COLO668 (cell line): ENCODE results near the gene HNRNPLL.
"Not testable (repeated sequence)": the region's sequence is repeated elsewhere in the genome, so short reads cannot be mapped to it uniquely, and the experiment has no call there.

Experiments used
- DNase-seq: peaks from one replicate; lab custom pipeline; 2025; ENCODE audit not compliant: unreplicated experiment; lab: John Stamatoyannopoulos, UW

HNRNPLL gene

DNA sequence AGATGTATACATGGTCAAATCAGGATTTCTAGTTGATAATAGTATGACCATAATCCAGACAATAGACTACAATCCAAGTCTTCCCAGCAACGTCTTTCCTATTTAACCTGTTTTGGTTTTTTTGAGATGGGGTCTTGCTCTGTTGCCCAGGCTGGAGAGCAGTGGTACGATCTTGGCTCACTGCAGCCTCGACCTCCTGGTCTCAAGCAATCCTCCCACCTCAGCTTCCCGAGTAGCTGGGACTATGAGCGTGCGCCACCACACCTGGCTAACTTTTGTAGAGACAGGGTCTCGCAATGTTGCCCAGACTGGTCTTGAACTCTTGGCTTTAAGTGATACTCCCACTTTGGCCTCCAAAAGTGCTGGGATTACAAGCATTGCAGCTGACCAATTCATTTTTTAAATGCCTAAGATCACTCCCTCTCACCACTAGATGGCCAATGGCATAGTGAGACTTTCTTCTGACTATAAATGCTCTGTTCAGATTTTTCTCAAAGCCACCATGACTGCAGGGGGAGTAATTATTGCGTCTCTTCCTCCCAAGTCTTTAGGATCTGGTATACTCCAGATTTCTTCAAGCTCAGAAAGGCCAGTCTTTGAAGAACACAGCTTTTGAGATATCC is 47.6 kb downstream of the HNRNPLL start:
- DNase-seq = no peak

DNA sequence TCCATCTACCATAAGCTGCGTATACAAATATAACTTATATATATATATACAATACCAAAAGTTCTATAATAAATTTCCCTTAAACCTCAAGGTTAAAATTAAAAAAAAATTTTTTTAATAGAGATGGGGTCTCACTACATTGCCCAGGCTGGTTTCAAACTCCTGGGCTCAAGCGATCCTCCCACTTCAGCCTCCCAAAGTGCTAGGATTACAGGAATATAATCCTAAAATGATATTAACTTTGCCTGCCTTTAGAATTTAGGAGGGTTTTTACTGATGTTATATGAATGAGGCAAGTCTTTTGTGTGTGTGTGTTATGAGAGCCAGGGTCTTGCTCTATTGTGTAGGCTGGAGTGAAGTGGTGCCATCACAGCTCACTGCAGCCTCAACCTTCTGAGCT is 49.2 kb downstream of the HNRNPLL start:
- DNase-seq = no peak

DNA sequence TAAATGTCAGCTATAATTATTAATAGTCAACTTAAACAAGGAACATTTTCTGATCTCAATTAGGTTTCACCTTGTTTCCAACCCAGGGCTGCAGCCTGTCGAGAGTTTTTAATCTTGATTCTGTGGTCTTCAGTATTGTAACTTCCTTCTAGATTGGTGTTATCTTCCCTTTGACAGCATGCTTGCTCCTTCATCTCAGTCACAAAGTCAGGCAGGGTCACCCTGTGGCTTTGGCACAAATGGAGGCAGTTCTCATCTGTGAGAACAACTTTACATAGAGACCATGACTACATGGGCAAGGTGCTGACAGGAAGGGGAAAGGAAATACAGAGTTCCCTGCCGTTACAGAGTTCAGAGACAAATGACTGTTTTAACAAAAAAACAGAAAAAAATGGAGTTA is 50.5 kb downstream of the HNRNPLL start:
- no peak for DNase-seq

DNA sequence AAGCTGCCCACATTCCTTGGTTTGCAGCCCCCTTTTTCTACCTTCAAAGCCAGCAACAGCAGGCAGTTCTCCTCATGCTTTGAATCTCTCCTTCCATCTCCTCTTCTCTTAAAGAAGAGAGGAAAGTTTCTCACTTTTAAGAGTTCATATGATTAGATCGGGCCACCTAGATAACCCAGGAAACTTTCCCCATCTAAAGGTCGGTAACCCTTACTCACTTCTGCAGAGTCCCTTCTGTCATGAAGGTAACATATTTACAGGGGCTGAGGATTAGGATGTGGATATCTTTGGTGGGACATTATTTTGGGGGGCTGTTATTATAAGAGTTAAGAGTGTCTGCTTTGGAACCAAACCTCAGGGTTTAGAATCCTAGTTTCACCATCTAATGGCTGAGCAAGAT is 51.0 kb downstream of the HNRNPLL start:
- DNase-seq = no peak

DNA sequence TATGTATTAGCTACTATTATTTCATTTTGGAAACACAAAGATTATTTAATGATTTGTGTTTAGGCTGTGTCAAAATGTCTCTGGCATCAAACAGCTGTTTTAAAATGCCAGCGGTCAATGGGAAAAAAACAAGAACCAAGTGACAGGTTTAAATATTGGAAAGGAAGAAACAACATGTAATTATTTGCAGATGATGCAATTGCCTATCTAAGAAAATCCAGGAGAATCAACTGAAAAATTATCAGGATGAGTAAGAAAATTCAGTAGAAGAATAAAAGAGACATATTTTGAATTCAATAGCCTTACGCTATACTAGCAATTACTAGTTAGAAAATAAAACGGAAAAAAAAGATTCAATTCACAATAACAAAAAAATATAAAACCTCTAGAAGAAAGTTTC is 51.6 kb downstream of the HNRNPLL start:
- no peak for DNase-seq

DNA sequence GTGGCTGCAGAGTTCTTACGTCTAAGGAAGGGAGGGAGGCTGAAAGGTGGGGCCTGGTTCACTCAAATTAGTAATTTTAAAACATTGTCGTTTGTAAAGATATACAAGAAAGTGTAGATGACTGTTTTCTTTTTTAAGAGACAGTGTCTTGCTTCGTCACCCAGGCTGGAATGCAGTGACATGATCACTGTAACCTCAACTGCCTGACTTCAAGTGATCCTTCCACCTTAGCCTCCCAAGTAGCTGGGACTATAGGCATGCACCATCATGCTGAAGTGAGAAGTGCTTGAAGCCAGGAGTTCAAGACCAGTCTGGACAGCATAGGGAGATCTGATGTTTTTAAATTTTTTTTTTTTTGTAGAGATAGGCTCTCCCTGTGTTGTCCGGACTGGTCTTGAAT is 52.9 kb downstream of the HNRNPLL start:
- DNase-seq = no peak

DNA sequence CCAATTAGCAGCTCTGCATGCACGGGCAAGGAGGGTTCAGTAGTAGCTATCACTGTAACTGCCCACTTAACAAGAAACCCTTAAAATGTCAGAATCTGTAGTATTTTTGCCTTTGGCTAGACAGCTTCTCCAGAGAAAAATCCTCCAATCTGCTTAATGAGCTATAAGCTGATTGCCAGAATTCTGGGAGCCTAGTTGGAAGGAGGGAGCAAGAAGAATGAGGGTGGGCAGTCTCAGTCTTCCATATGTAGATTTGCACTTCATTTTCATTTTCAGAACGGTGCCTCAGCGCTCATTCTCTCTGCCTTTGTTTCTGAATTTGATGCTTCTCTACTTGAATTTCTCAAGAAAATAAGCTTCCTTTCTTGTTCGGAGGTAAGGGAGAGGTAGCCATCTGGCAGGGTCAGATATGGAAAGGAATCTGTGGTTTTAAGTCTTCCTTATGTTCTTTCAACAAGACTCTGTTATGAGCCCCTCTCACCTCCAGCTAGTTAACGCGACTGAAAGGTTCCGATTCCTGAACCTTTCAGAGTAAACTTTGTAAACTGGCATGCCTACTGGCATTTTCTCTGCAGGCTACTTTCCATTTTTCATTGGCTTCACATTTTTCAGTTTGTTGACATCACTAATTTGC is 53.5 kb downstream of the HNRNPLL start:
- no peak for DNase-seq

DNA sequence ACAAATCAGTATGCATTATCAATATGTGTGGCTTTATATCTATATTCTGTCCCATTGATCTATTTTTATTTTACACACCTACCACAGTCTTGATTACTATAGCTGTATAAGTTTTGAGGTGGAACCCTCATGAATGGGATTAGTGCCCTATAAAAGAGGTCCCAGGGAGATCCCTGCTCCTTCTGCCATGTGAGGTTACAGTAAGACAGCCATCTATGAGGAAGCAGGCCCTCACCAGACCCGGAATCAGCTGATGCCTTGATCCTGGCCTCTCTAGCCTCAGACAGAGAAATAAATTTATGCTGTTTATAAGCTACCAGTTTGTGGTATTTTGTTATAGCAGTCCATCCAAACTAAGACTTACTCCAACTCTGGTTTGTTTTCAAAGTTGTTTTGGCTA is 54.9 kb downstream of the HNRNPLL start:
- DNase-seq = no peak

DNA sequence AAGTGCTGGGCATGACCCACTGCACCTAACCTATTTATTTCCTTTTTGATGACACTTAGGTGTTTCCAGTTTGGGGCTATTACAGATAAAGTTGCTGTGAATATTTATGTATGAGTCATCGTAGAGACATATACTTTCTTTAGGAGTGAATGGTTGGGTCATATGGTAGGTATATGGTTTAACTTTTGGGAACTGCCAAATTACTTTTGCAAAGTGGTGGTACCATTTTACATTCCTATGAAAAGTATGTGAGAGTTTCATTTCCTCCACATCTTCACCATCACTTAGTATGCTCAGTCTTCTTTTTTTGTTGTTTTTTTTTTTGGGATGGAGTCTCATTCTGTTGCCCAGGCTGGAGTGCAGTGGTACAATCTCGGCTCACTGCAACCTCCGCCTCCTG is 56.1 kb downstream of the HNRNPLL start:
- no peak for DNase-seq

DNA sequence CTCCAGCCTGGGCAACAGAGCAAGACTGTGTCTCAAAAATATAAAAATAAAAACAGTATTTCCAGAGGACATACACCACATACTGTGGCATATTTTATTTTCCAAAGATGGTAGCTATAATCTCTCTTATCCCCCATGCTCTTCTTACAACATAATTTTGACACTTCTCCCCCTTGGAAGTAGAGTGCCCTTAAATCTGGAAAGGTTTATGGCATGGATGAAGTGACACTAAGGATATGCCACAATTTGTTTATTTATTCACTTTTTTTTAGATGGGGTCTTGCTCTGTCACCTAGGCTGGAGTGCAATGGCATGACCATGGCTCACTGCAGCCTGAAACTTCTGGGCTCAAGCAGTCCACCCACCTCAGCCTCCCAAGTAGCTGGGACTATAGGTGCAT is 56.7 kb downstream of the HNRNPLL start:
- DNase-seq = no peak

DNA sequence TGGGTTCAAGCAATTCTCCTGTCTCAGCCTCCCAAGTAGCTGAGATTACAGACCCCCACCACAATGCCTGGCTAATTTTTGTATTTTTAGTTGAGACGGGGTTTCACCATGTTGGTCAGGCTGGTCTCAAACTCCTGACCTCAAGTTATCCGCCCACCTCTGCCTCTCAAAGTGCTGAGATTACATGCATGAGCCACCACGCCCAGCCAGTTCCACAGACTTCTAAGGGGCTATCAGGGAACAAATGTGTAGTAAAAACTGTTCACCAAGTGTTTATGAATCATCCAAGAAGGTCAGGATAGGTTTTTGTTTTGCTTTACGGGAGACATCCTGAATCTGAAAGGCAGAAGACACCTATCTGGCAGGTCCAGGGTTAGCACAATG is 60.5 kb downstream of the HNRNPLL start:
- not testable (repeated sequence) for DNase-seq

DNA sequence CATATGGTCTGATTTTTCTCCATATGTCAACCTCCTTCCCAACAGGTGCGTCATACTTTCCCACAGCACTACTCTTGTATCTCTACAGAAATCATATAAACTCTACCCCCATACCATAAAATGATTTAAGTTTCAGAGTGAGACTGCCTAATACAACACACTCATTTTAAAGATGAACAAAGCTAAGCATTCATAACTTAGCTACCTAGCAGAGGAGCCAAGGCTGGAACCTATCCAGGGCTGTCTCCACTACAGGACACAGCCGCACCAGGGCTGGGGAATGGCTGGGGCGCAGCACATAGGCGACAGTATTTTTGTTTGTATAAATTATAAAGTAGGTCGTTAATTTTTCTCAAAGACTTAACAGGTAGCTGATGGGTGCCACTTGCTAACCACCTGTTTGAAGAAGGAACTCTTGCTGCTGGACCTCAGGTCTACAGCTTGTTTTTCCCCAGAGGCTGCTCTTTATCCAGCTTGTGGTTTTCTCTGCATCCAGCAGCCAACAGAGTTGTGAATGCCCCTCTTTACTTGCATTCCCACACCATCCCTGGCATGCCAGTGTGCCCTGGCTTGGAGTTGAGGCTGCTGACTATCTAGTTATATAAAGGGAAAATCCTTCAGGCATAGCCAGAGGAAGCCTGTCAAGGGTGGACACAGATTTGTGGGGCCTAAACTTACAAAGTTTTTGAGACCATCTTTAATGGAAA is 62.0 kb downstream of the HNRNPLL start:
- DNase-seq = no peak

DNA sequence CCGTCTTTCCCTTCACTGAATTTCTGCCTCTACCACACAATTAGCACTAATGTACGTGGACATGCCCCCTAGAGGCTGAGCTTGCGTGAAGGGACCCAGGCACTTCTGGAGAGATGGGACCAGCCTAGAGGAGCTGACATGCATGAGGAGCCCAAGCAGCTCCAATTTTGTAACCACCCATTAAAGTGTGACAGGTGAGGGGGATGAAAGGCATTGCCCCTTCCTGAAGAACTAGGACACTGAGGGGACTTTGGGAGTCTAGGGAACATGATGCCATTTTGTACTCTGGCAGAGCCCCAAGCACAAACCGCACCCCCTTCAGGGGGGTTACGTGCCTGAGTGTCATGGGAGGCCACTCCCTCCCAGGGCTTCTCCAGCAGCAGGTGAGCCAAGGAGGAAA is 63.6 kb downstream of the HNRNPLL start:
- no peak for DNase-seq

DNA sequence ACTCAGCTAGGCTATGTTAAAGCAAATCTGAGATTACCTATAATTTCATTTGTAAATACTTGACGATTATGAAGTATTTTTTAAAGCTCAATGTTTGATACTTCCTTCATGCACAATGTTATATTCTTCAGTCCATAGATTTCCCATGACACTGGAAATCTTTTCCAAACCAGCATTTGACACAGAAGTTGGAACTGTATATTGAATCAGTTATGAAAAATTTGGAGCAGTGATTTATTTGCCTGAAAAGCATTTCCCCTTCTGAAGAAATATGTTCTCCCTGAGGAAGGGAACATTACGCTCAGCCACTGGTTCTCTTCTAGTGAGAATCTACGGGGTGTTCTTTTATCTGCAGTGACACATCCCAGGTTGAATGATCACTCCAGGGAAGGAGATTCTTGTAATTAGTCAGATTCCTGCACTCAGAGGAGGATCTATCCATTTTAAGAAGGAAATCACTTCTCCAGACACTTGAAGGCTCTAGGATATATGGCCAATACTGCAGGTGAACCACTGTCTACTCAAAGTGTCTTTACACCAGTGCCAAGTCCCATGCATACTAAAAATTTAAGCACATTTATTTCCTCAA is 64.7 kb downstream of the HNRNPLL start:
- no peak for DNase-seq

DNA sequence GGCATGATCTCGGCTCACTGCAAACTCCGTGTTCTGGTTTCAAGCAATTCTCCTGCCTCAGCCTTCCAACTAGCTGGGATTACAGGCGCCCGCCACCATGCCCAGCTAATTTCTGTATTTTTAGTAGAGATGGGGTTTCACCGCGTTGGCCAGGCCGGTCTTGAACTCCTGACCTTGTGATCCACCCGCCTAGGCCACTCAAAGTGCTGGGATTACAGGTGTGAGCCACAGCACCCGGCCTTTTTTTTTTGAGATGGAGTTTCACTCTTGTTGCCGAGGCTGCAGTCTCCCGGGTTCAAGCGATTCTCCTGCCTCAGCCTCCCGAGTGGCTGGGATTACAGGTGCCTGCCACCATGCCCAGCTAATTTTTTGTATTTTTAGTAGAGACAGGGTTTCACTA is 65.4 kb downstream of the HNRNPLL start:
- DNase-seq = not testable (repeated sequence)

DNA sequence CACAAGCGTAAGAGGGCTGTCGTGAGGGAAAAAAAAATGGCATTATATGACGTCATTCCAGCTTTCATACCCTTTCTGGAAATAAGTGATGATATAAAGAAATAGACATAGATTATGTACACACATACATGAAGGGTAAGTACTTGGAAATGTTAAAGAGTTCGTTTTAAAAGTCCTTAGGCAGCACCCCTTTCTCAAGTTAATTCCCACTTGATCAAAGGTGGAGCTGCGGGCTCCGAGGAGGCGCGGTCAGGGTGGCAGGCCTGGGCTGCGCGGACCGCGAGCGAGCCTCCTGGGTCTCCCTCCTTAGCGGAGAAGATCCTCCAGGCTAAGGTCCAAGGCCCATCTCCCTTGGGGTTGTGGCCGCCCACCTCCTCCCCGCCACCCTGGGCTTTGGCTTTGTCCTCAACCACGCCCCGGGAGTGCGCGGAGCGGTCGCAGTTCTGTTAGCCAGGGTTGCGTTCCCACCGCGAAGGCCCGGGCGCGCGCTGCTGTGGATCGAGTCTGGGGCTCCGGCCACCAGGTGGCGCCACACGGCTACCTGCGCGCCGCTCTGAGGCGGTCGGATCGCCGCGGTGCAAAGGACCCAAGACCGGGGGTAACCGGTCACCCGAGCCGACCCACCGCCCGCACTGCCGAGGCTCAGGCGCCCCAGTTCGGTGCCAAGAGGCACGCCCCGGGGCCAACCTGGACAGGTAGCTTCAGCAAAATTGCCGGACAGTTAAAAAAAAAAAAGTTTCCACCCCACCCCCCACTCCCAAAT is 66.8 kb downstream of the HNRNPLL start:
- peak; percentile 76 for DNase-seq

DNA sequence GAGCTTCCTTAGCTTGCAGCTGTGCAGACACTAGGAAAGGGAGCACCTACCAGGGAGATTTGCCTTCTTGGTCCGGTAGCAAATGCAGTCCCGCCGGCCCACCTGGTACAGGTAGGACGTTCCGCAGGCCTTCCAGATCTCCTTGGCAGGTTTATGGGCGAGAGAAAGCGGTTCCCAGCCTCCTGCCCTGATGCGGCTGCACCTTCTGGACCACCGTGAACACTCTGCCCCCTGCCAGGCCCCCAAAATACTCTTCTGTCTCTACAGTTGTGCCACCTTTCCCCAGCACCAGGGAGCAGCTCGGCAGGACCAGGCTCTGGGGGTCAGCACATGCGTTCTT is 67.4 kb downstream of the HNRNPLL start:
- DNase-seq = no peak

DNA sequence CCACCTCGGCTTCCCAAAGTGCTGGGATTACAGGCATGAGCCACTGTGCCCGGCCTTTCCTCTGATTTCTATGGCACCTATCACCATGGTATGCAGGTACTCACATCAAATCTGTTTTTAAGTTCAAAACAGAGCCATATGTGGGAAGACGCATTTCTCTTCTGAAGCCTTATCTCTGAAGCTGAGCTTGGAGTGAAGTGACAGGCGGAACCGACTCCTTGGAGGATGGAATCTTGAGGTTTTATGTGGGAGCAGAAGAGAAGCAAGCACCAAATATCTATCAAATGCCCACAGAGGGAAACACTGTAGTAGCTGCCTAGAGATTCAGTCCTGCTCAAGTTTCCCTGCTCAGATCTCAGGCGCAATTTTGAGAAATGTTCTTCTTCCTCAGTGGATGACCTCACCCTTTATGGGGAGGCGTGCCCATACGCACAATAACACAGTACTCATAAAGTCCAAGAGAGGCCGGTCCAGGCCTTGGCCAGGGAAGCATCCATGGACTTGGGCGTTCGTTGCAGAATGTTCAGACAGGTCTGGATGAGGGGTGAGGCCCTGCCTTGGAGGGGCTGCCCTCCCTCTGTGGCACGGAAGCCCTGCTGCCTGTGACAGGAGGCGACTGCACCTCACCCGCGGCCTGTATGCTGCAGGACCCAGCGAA is 67.9 kb downstream of the HNRNPLL start:
- no peak for DNase-seq

DNA sequence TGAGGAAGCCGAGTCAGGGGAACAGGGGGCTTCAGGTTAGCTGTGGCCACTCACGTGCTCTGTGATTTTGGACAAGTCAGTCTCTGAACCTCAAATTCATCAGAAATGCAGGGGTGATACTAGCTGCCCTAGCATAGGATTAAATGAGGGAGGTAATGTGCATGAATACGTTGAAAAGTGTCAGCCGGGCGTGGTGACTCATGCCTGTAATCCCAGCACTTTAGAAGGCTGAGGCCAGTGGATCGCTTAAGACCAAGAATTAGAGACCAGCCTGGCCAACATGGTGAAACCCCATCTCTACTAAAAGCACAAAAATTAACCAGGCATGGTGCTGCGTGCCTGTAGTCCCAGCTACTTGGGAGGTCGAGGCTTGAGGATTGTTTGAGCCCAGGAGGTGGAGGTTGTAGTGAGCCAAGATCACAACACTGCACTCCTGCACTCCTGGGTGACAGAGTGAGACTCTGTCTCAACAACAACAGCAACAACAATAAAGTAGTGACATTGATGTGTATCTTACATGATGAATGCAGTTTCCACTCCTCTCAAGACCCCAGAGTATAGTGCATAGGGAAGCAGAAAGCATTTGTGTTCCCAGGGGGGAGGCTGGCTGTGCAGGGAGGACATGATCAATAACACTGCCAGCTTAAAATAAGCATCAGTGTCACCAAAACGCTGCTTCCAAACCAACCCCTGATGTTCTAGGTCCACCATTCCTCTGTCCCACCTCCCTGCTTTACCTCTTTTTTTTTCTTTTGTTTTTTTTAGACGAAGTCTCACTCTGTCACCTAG is 68.8 kb downstream of the HNRNPLL start:
- DNase-seq = no peak

DNA sequence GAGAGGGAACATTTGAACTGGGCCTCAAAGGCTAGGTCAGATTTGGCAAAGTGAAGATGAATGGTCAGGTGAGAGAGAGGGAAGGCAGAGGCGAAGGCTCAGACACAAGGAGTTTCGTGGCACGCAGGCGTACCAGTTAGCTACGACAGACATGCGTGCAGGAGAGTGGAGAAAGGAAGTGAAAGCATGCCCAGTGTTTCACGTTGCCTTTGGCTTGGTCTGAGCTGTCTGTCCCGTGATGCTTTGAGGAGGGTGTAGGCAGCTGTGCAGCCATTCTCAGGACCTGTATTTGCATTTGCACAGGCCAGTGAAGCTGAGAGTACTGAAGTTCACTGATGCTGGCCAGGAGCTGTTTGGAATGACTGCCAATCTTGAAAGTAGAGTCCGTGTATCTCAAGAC is 69.5 kb downstream of the HNRNPLL start:
- no peak for DNase-seq
